ENCODE data around the gene AGBL3.

Gene AGBL3

DNA sequence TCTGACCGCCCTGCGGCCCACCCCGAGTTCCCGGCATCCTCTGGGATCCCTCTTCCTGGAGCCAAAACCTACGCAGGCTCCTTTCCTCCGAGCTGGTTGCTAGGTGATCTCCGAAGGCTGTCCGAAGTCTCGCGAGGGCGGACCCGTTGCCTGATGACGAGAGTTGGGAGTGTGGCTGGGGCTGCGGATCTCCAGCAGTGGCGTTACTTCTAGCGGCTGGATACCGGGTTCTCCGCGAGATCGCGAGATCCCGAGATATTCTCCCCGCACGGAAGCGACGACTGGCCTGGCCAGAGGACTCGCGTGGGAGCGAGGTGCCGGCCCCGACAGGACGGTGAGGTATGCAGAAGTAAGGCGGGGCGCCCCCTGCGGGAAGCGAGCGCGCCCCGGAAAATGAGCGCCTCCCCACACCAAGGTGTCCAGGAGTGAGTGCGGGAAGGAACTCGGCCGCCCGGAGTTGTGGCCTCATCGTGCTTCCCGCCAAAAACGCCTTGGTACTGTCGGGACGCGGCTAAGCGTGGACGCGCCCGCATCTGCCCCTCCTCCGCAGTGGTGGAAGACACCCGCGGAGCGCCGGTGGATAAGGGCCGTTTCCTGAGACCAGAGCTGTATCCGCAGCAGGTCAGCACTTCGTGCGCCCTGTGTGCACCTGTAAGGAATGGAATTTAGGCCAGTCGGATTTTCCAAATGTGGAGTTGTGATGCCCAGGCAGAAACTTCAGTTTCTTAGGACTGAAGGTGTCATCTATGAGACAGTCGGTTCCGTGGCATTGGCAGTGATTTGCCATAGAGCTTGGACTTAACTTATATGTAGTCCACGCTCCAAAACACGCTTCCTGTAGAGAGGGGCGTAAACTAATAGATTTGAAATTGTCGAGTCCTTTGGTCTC, at the start of gene AGBL3:
Gene AGBL3, plus strand, starts transcription at position 146 of the 889 bp plus-strand sequence. CDS start 1,426 bp downstream, outside the sequence.
- peak; percentile 86 to 97 (median 93) for DNase-seq
- intact Hi-C loops (cut with DNase I) = loop anchor here (2.0 kb wide), 1 partner anchor 184 kb away; the partner anchor contains the start of gene CYREN

GRCh38 chr7:134936893-134937510, 49.3 kb upstream of the AGBL3 start:
- intact Hi-C loops (cut with DNase I) = no loop called here
- no peak for DNase-seq

- DNase-seq = no peak
- intact Hi-C loops (cut with DNase I) = no loop called here
These were observed 48.2 kb upstream of the AGBL3 start for GRCh38 chr7:134938141-134938540.

- no peak for DNase-seq
- intact Hi-C loops (cut with DNase I) = no loop called here
These were observed 47.2 kb upstream of the AGBL3 start for GRCh38 chr7:134939136-134939535.

- DNase-seq = no peak
- intact Hi-C loops (cut with DNase I) = loop anchor here (10.0 kb wide), 1 partner anchor 246 kb away; no protein-coding TSS in a partner anchor
These were observed 45.6 kb upstream of the AGBL3 start for GRCh38 chr7:134940729-134941128.

GRCh38 chr7:134941185-134941900, 45.0 kb upstream of the AGBL3 start:
- no peak for DNase-seq
- intact Hi-C loops (cut with DNase I) = loop anchor here (10.0 kb wide), 1 partner anchor 247 kb away; no protein-coding TSS in a partner anchor

- DNase-seq = no peak
- intact Hi-C loops (cut with DNase I) = loop anchor here (10.0 kb wide), 1 partner anchor 247 kb away; no protein-coding TSS in a partner anchor
These were observed 44.4 kb upstream of the AGBL3 start for GRCh38 chr7:134941952-134942351.

DNA sequence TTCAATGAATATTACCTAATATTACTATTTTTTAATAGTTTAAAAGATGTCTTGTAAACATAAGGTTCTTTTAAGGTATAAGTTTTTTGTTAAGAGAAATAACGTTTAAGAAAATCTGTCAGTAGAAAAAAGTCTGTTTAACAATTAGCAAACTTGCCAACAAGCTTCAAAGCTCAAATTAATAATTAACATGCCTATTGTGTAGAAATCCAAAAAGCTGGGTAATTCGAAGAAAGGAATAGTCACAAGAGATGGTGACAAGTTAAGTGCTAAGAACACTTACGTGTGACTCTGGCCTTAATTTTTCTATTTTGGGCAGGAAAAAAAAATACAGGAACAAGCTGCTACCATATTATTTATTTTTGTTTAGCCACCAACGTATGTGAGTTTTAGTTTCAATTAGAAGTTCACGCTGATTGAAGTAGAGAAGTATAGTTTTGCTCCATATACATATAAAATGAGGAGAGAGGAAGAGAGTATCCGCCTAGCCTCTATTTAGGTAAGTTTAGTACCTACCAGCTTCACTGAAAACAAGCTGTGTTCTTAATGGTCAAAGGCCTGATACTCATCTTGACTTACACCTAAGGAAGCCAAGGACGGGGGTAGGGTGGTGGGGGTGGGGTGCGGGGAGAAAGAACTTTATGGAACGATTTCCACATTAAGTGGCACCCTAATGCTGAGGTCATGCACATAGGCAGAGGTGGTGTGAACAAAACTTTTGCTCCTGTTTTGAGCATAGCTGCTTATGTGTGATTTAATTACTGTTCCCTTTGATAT, 43.4 kb upstream of the AGBL3 start:
- intact Hi-C loops (cut with DNase I) = loop anchor here (10.0 kb wide), 1 partner anchor 248 kb away; no protein-coding TSS in a partner anchor
- no peak for DNase-seq

- intact Hi-C loops (cut with DNase I) = loop anchor here (10.0 kb wide), 1 partner anchor 249 kb away; no protein-coding TSS in a partner anchor
These were observed 42.4 kb upstream of the AGBL3 start for GRCh38 chr7:134943785-134944400.

GRCh38 chr7:134945691-134946090, 40.6 kb upstream of the AGBL3 start:
- intact Hi-C loops (cut with DNase I) = loop anchor here (10.0 kb wide), 1 partner anchor 251 kb away; no protein-coding TSS in a partner anchor
- DNase-seq = no peak

More at GRCh38 chr7:134943785-134944400, 42.4 kb upstream of the AGBL3 start:
- peak in 3 of 42 donors; percentile 7 to 57 (median 12) for DNase-seq

GRCh38 chr7:134946260-134946659, 40.0 kb upstream of the AGBL3 start:
- DNase-seq = peak in 8 of 42 donors; percentile 6 to 41 (median 16)
- intact Hi-C loops (cut with DNase I) = loop anchor here (10.0 kb wide), 1 partner anchor 251 kb away; no protein-coding TSS in a partner anchor

GRCh38 chr7:134947329-134947728, 39.0 kb upstream of the AGBL3 start:
- intact Hi-C loops (cut with DNase I) = loop anchor here (10.0 kb wide), 1 partner anchor 253 kb away; no protein-coding TSS in a partner anchor
- DNase-seq = no peak

DNA sequence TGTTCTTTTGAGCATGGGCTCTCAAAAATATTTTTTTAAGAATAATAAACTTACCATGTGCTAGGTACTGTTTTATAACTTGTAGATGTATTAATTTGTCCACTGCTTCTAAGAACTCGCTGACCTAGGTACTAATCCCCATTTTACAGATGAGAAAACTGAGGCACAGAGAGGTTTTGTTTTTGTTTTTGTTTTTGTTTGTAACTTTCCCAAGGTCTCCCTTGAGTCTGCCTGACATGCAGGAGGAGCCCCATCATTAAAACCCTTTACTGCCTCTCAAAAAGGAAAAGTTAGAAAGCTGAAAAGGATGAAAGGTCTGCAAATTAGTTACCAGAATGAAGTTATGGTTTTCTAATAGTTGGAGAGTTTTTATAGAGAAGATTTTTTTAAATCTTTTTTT, 38.5 kb upstream of the AGBL3 start:
- intact Hi-C loops (cut with DNase I) = loop anchor here (10.0 kb wide), 1 partner anchor 253 kb away; no protein-coding TSS in a partner anchor
- no peak for DNase-seq

DNA sequence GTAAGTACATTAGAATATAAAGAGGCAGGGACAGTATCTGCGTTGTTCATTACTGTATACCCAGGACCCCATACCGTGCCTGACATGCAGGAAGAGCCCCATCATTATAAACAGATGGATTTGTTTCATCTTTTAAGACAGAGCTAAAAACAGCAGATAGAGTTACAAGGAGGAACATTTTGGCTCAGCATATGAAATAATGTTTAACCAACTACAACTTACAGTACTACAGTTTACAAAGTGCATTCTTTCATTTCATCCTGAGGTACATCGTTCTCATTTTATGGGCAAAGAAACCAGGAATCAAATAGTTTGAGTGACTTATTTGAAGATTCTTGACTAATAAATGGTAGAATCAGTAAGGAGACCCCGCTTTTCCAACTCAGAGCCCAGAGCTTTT, 38.1 kb upstream of the AGBL3 start:
- intact Hi-C loops (cut with DNase I) = loop anchor here (10.0 kb wide), 1 partner anchor 253 kb away; no protein-coding TSS in a partner anchor
- no peak for DNase-seq

DNA sequence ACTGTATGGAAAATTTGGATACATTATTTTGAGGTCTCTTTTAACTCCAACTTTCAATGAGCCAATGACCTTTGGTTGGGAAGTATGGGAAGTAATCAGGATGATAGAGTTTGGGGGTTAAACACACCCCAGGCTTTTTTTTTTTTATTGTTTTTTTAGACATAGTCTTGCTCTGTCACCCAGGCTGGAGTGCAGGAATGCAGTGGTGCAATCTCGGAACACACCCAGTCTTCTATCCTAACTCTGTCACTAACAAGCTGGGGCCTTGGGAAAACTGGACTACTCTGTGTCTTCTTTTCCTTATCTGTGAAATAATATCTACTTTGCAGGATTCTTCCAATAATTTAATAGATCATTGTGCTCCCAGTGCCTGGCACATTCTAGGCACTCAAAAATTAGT, 37.6 kb upstream of the AGBL3 start:
- intact Hi-C loops (cut with DNase I) = loop anchor here (10.0 kb wide), 1 partner anchor 254 kb away; no protein-coding TSS in a partner anchor
- no peak for DNase-seq

GRCh38 chr7:134949171-134949570, 37.1 kb upstream of the AGBL3 start:
- DNase-seq = no peak
- intact Hi-C loops (cut with DNase I) = loop anchor here (10.0 kb wide), 1 partner anchor 254 kb away; no protein-coding TSS in a partner anchor

Measured in head of caudate nucleus (tissue), 42 donors.